Right hindlimb (tissue), 1 donor: Measurements from ENCODE around the gene ARV1.
"Not testable (repeated sequence)": the region's sequence is repeated elsewhere in the genome, so short reads cannot be mapped to it uniquely, and the experiment has no call there.

Experiments used
- DNase-seq: peaks from one replicate; pipeline ENCODE4 v3.0.0-alpha.2; 2018

Gene ARV1

DNA sequence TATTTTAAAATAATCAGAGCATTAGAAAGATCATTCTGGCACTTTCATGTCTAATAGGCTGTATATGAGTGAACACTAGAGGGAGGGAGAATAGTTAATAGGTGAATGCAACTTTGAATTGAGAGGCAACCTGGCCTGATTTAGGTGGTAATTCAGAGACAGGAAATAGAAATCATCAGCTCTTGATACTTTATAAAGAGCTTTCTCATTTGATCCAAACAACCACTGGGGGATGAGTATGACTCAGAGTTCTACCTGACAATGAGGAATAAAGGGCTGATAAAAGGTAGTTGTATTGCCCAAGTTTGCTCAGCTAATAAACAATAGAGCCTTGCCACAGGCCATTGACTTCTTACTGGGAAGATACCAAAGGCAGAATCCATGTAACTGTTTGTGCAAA, 66.4 kb downstream of the ARV1 start:
- DNase-seq, result no peak

GRCh38 chr1:231045921-231046729, 67.2 kb downstream of the ARV1 start:
- not testable (repeated sequence) for DNase-seq

DNA sequence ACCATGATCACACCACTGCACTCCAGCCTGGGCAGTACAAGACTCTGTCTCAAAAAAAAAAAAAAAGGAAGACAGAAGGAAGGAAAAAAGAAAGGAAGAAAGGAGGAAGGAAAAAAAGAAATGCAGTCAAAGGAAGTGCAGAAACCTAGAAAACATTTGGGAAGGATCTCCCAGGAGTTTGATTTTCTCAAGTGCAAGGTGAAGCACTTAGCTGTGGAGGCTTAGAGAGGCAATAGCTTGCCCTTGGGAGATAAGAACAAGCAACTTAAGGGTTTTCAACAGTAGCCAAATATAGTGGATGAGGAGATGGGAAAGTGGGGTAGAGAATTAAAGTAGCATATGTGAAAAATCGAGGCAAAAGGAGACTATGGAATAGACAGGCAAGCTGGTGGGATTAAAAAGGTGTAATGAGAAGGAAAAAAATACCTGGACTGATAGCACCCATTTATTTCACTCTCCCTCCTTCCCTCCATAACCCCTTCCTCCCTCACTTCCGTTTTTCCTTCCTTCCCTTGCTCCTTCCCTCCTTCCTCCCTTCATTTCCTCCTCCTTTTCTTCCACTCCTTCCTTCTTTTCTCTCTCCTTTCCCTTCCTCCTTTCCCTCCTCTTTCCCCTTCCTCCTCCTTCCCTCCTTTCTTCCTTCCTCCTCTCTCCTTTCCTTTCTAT, 68.0 kb downstream of the ARV1 start:
- no peak for DNase-seq

GRCh38 chr1:231047529-231047928, 68.6 kb downstream of the ARV1 start:
- not testable (repeated sequence) for DNase-seq

- DNase-seq, result not testable (repeated sequence)
These were observed 69.5 kb downstream of the ARV1 start for GRCh38 chr1:231048419-231048818.

- DNase-seq, result no peak
These were observed 70.5 kb downstream of the ARV1 start for GRCh38 chr1:231049121-231049979.
